SU-DHL-6 (cell line): ENCODE data around the gene ANKS1B.

Experiments
- CTCF ChIP-seq: fragments of 200-600 bp; sonication (generic); IDR thresholded peaks from one replicate; pipeline ENCODE4 v1.5.1; 2017; ENCODE audit warnings: antibody characterized with exemption, mild to moderate bottlenecking, low read length, moderate library complexity; ENCODE audit not compliant: insufficient read depth, poor library complexity, severe bottlenecking
- EZH2phosphoT487 ChIP-seq: fragments of 200-600 bp; sonication (generic), shearing (Covaris generic); conservative IDR thresholded peaks from 2 replicates; pipeline ENCODE4 v1.6.1; 2018; ENCODE audit warnings: mild to moderate bottlenecking, antibody characterized with exemption, low read length, moderate library complexity, mixed read lengths

GRCh38 chr12:99898645-99899044 lies 86.1 kb downstream of the ANKS1B start:
- no peak for TF ChIP-seq CTCF
- TF ChIP-seq EZH2phosphoT487 = no peak
